ENCODE data around the gene ZNF804A.

Gene ZNF804A

GRCh38 chr2:184835398-184835715, 237.0 kb downstream of the ZNF804A start:
- DNase-seq (ENCODE audit: low read depth) = no peak
- TF ChIP-seq MAX (IDR thresholded peaks at IDR 0.05; ENCODE audit: low read depth, low read length) (no peak), MYC (IDR thresholded peaks at IDR 0.05; ENCODE audit: low read depth, low read length) (no peak), CTCF (IDR thresholded peaks at IDR 0.05; ENCODE audit: low read depth, low read length) (no peak), POLR2A (IDR thresholded peaks at IDR 0.05; ENCODE audit: extremely low read depth, insufficient read length) (no peak)
- H3K4me3 ChIP-seq (ENCODE audit: low read depth, low read length) = no peak overlapping the region

GRCh38 chr2:184847331-184847730, 249.0 kb downstream of the ZNF804A start:
- DNase-seq (ENCODE audit: low read depth) = no peak
- no peak overlapping the region for H3K4me3 ChIP-seq (ENCODE audit: low read depth, low read length)
- no peak for TF ChIP-seq POLR2A (IDR thresholded peaks at IDR 0.05; ENCODE audit: extremely low read depth, insufficient read length)
- TF ChIP-seq MYC (IDR thresholded peaks at IDR 0.05; ENCODE audit: low read depth, low read length) = no peak
- TF ChIP-seq MAX (IDR thresholded peaks at IDR 0.05; ENCODE audit: low read depth, low read length) = no peak
- TF ChIP-seq CTCF (IDR thresholded peaks at IDR 0.05; ENCODE audit: low read depth, low read length) = no peak

GRCh38 chr2:184849516-184849915, 251.2 kb downstream of the ZNF804A start:
- no peak overlapping the region for H3K4me3 ChIP-seq (ENCODE audit: low read depth, low read length)
- no peak for DNase-seq (ENCODE audit: low read depth)
- TF ChIP-seq MAX (IDR thresholded peaks at IDR 0.05; ENCODE audit: low read depth, low read length) (no peak), CTCF (IDR thresholded peaks at IDR 0.05; ENCODE audit: low read depth, low read length) (no peak), MYC (IDR thresholded peaks at IDR 0.05; ENCODE audit: low read depth, low read length) (no peak), POLR2A (IDR thresholded peaks at IDR 0.05; ENCODE audit: extremely low read depth, insufficient read length) (no peak)

- no peak for DNase-seq (ENCODE audit: low read depth)
Observed at GRCh38 chr2:184851576-184851975, 253.2 kb downstream of the ZNF804A start.

GRCh38 chr2:184859187-184859586, 260.9 kb downstream of the ZNF804A start:
- TF ChIP-seq MYC (IDR thresholded peaks at IDR 0.05; ENCODE audit: low read depth, low read length) = no peak
- no peak for TF ChIP-seq POLR2A (IDR thresholded peaks at IDR 0.05; ENCODE audit: extremely low read depth, insufficient read length)
- TF ChIP-seq CTCF (IDR thresholded peaks at IDR 0.05; ENCODE audit: low read depth, low read length) = no peak
- no peak for TF ChIP-seq MAX (IDR thresholded peaks at IDR 0.05; ENCODE audit: low read depth, low read length)

More at GRCh38 chr2:184851576-184851975, 253.2 kb downstream of the ZNF804A start:
- no peak for TF ChIP-seq CTCF (IDR thresholded peaks at IDR 0.05; ENCODE audit: low read depth, low read length)
- no peak for TF ChIP-seq POLR2A (IDR thresholded peaks at IDR 0.05; ENCODE audit: extremely low read depth, insufficient read length)
- TF ChIP-seq MYC (IDR thresholded peaks at IDR 0.05; ENCODE audit: low read depth, low read length) = no peak
- no peak for TF ChIP-seq MAX (IDR thresholded peaks at IDR 0.05; ENCODE audit: low read depth, low read length)
- no peak overlapping the region for H3K4me3 ChIP-seq (ENCODE audit: low read depth, low read length)

GRCh38 chr2:184860744-184861143, 262.4 kb downstream of the ZNF804A start:
- no peak overlapping the region for H3K4me3 ChIP-seq (ENCODE audit: low read depth, low read length)
- no peak for TF ChIP-seq MYC (IDR thresholded peaks at IDR 0.05; ENCODE audit: low read depth, low read length)
- TF ChIP-seq POLR2A (IDR thresholded peaks at IDR 0.05; ENCODE audit: extremely low read depth, insufficient read length) = no peak
- TF ChIP-seq MAX (IDR thresholded peaks at IDR 0.05; ENCODE audit: low read depth, low read length) = no peak
- TF ChIP-seq CTCF (IDR thresholded peaks at IDR 0.05; ENCODE audit: low read depth, low read length) = no peak
- no peak for DNase-seq (ENCODE audit: low read depth)

More at GRCh38 chr2:184859187-184859586, 260.9 kb downstream of the ZNF804A start:
- no peak overlapping the region for H3K4me3 ChIP-seq (ENCODE audit: low read depth, low read length)
- no peak for DNase-seq (ENCODE audit: low read depth)
